Mesodermal cell (in vitro differentiated cells): ENCODE measurements around the gene ARHGAP24.
"Not testable (repeated sequence)": the region's sequence is repeated elsewhere in the genome, so short reads cannot be mapped to it uniquely, and the experiment has no call there.

Source experiments
- H3K27ac ChIP-seq: 2 replicates; pipeline ENCODE4 v1.7.0; 2013; ENCODE audit warnings: mild to moderate bottlenecking, low read depth, low read length, moderate library complexity; ENCODE audit not compliant: severe bottlenecking
- H3K36me3 ChIP-seq: 2 replicates; pipeline ENCODE4 v1.7.1; 2013; ENCODE audit warnings: mild to moderate bottlenecking, low read length, moderate library complexity; ENCODE audit not compliant: control insufficient read depth, insufficient read depth
- H3K4me1 ChIP-seq: one replicate; pipeline ENCODE4 v1.7.1; 2013; ENCODE audit warnings: mild to moderate bottlenecking, low read length; ENCODE audit not compliant: insufficient read depth, control insufficient read depth, poor library complexity, severe bottlenecking
- H3K4me3 ChIP-seq: 2 replicates; pipeline ENCODE4 v1.7.0; 2013; ENCODE audit warnings: low read length, control low read depth, mild to moderate bottlenecking; ENCODE audit not compliant: insufficient read depth, poor library complexity, severe bottlenecking; ENCODE audit errors: extremely low read depth
- H3K9me3 ChIP-seq: 2 replicates; pipeline ENCODE4 v1.7.1; 2013; ENCODE audit warnings: mild to moderate bottlenecking, low read length, moderate library complexity; ENCODE audit not compliant: control insufficient read depth
- WGBS, 2 experiments: methylation state at CpG; one replicate each; pipeline ENCODE4 v1.1.5; 2013; ENCODE audit warnings: missing lambda C conversion rate in 2 of 2; ENCODE audit not compliant: insufficient coverage in 2 of 2; 5-methylcytosine and 5-hydroxymethylcytosine counted together

Gene ARHGAP24

GRCh38 chr4:86014599-86014998, 539.6 kb downstream of the ARHGAP24 start:
- Histone ChIP-seq H3K36me3 (no peaks in the 10 kb centered on the region), H3K4me1 (peaks cover 10% of the 10 kb centered on the region), H3K9me3 (no peaks in the 10 kb centered on the region), H3K4me3 (no peak overlapping the region), H3K27ac (no peak overlapping the region)
- WGBS, 2 experiments, result 82 to 100% methylated on average over 2 of the region's 5 CpGs

- 60% methylated on average over 1 of the region's 2 CpGs; no CpG with 5 or more reads in 1 of the 2 experiments for WGBS, 2 experiments
- Histone ChIP-seq H3K27ac (no peak overlapping the region), H3K4me1 (peaks cover 10% of the 10 kb centered on the region), H3K36me3 (no peaks in the 10 kb centered on the region), H3K9me3 (no peaks in the 10 kb centered on the region), H3K4me3 (no peak overlapping the region)
Observed at GRCh38 chr4:86015412-86016350, 540.7 kb downstream of the ARHGAP24 start.

GRCh38 chr4:86019362-86019761, 544.4 kb downstream of the ARHGAP24 start:
- Histone ChIP-seq H3K4me1 (peaks cover 9% of the 10 kb centered on the region), H3K27ac (no peak overlapping the region), H3K9me3 (no peaks in the 10 kb centered on the region), H3K4me3 (no peak overlapping the region), H3K36me3 (no peaks in the 10 kb centered on the region)
- 83% methylated on average over 1 of the region's 1 CpG; no CpG with 5 or more reads in 1 of the 2 experiments for WGBS, 2 experiments

GRCh38 chr4:86019906-86020305, 545.0 kb downstream of the ARHGAP24 start:
- Histone ChIP-seq H3K9me3 (no peaks in the 10 kb centered on the region), H3K4me1 (peaks cover 3% of the 10 kb centered on the region), H3K27ac (no peak overlapping the region), H3K36me3 (no peaks in the 10 kb centered on the region), H3K4me3 (no peak overlapping the region)

- not testable (repeated sequence) for H3K9me3 ChIP-seq, H3K27ac ChIP-seq, H3K4me1 ChIP-seq, H3K4me3 ChIP-seq, H3K36me3 ChIP-seq
- 98 to 100% methylated on average over 5 to 8 of the region's 24 CpGs for WGBS, 2 experiments
Observed at GRCh38 chr4:86021671-86022070, 546.7 kb downstream of the ARHGAP24 start.

- Histone ChIP-seq H3K27ac (no peak overlapping the region), H3K4me3 (no peak overlapping the region), H3K36me3 (no peaks in the 10 kb centered on the region), H3K4me1 (no peaks in the 10 kb centered on the region), H3K9me3 (no peaks in the 10 kb centered on the region)
- WGBS, 2 experiments, result 94 to 95% methylated on average over 2 to 3 of the region's 8 CpGs
Observed at GRCh38 chr4:86026720-86027119, 551.8 kb downstream of the ARHGAP24 start.

GRCh38 chr4:86031927-86032326, 557.0 kb downstream of the ARHGAP24 start:
- Histone ChIP-seq H3K4me1 (peaks cover 5% of the 10 kb centered on the region), H3K4me3 (no peak overlapping the region), H3K27ac (no peak overlapping the region), H3K9me3 (no peaks in the 10 kb centered on the region), H3K36me3 (no peaks in the 10 kb centered on the region)
- WGBS, 2 experiments, result 100% methylated on average over 2 of the region's 3 CpGs

GRCh38 chr4:86032476-86033022, 557.6 kb downstream of the ARHGAP24 start:
- Histone ChIP-seq H3K4me3 (no peak overlapping the region), H3K4me1 (peaks cover 8% of the 10 kb centered on the region), H3K27ac (no peak overlapping the region), H3K9me3 (no peaks in the 10 kb centered on the region), H3K36me3 (no peaks in the 10 kb centered on the region)
- WGBS, 2 experiments, result 60 to 94% methylated on average over 1 to 3 of the region's 4 CpGs

GRCh38 chr4:86033171-86033570, 558.2 kb downstream of the ARHGAP24 start:
- Histone ChIP-seq H3K9me3 (no peaks in the 10 kb centered on the region), H3K27ac (no peak overlapping the region), H3K4me1 (peaks cover 12% of the 10 kb centered on the region), H3K36me3 (no peaks in the 10 kb centered on the region), H3K4me3 (no peak overlapping the region)
- WGBS, 2 experiments, result 93 to 100% methylated on average over 2 to 3 of the region's 4 CpGs

GRCh38 chr4:86034616-86035015, 559.7 kb downstream of the ARHGAP24 start:
- Histone ChIP-seq H3K27ac (no peak overlapping the region), H3K36me3 (no peaks in the 10 kb centered on the region), H3K9me3 (no peaks in the 10 kb centered on the region), H3K4me3 (no peak overlapping the region), H3K4me1 (peaks cover 12% of the 10 kb centered on the region)
- 92 to 94% methylated on average over 2 of the region's 2 CpGs for WGBS, 2 experiments

GRCh38 chr4:86035688-86036087, 560.7 kb downstream of the ARHGAP24 start:
- Histone ChIP-seq H3K36me3 (no peaks in the 10 kb centered on the region), H3K27ac (no peak overlapping the region), H3K9me3 (no peaks in the 10 kb centered on the region), H3K4me3 (no peak overlapping the region), H3K4me1 (peaks cover 12% of the 10 kb centered on the region)
- 87 to 100% methylated on average over 1 of the region's 1 CpG for WGBS, 2 experiments
